ENCODE data around the gene SFTA2.

- no peak for TF ChIP-seq ZNF169 (tag by site-specific recombination; IDR thresholded peaks at IDR 0.05)
- no peak for TF ChIP-seq ZNF184 (tag by site-specific recombination; IDR thresholded peaks at IDR 0.05)
- no peak for TF ChIP-seq ZNF274 (IDR thresholded peaks at IDR 0.05; ENCODE audit: low read length)
- no peak for TF ChIP-seq ZNF274 (tag by site-specific recombination; IDR thresholded peaks at IDR 0.05; ENCODE audit: borderline replicate concordance)
- TF ChIP-seq CTCF (tag by site-specific recombination; IDR thresholded peaks at IDR 0.05), result no peak
- TF ChIP-seq ZFP3 (tag by site-specific recombination; IDR thresholded peaks at IDR 0.05; ENCODE audit: low read depth), result no peak
- no peak for TF ChIP-seq ZNF394 (tag by site-specific recombination; IDR thresholded peaks at IDR 0.05; ENCODE audit: borderline replicate concordance)
- TF ChIP-seq KLF7 (tag by site-specific recombination; IDR thresholded peaks at IDR 0.05; ENCODE audit: borderline replicate concordance), result no peak
- no peak for TF ChIP-seq ZNF530 (tag by site-specific recombination; IDR thresholded peaks at IDR 0.05; ENCODE audit: low read depth)
- TF ChIP-seq ZBTB11 (tag by site-specific recombination; conservative IDR thresholded peaks at IDR 0.05; ENCODE audit: low read depth), result no peak
Measured at GRCh38 chr6:30895343-30895742, 36.6 kb downstream of the SFTA2 start.

Data from HEK293 (cell line).